HCT116 (cell line): Measurements from ENCODE around the gene HLA-F.

Source experiments
- ATF3 ChIP-seq: IDR thresholded peaks from 2 replicates; pipeline ENCODE4 v1.6.1; 2012
- CTCF ChIP-seq, 3 experiments: fragments of 200-600 bp in 1 of 3; sonication (generic) in 1 of 3; IDR thresholded peaks in 2 of 3; conservative IDR thresholded peaks in 1 of 3; 2 replicates each; pipeline ENCODE4 v1.5.1; 2012 to 2017; ENCODE audit warnings: low read depth in 2 of 3, low read length in 2 of 3, antibody characterized with exemption in 1 of 3, borderline replicate concordance in 1 of 3, control low read depth in 1 of 3, mild to moderate bottlenecking in 1 of 3, mixed read lengths in 1 of 3, mixed run types in 1 of 3, moderate library complexity in 1 of 3; ENCODE audit not compliant: insufficient read depth in 1 of 3
- EGR1 ChIP-seq: IDR thresholded peaks from 2 replicates; pipeline ENCODE4 v1.6.1; 2012; ENCODE audit warnings: low read depth
- EZH2 ChIP-seq: fragments of 200-600 bp; sonication (generic); IDR thresholded peaks from 2 replicates; pipeline ENCODE4 v1.6.1; 2017; ENCODE audit warnings: antibody characterized with exemption, mixed run types
- MAX ChIP-seq: IDR thresholded peaks from 2 replicates; pipeline ENCODE4 v1.6.1; 2012
- POLR2A ChIP-seq: IDR thresholded peaks from 2 replicates; pipeline ENCODE4 v1.7.0; 2011; ENCODE audit warnings: borderline replicate concordance; ENCODE audit not compliant: insufficient read depth, insufficient read length; ENCODE audit errors: extremely low read depth
- POLR2AphosphoS5 ChIP-seq: IDR thresholded peaks from 2 replicates; pipeline ENCODE4 v1.6.1; 2011; ENCODE audit warnings: mild to moderate bottlenecking, low read depth, low read length, moderate library complexity
- RAD21 ChIP-seq: IDR thresholded peaks from 2 replicates; pipeline ENCODE4 v1.6.1; 2012; ENCODE audit warnings: low read depth, mild to moderate bottlenecking
- SIN3A ChIP-seq: IDR thresholded peaks from 2 replicates; pipeline ENCODE4 v1.6.1; 2012; ENCODE audit warnings: low read depth
- SRF ChIP-seq: IDR thresholded peaks from 2 replicates; pipeline ENCODE4 v1.6.1; 2012; ENCODE audit warnings: low read depth
- ZNF274 ChIP-seq: fragments of 200-500 bp; sonication (Bioruptor generic); IDR thresholded peaks from 2 replicates; pipeline ENCODE4 v1.6.1; 2014; ENCODE audit warnings: mild to moderate bottlenecking, low read depth, low read length, inconsistent platforms

- TF ChIP-seq CTCF (IDR thresholded peaks at IDR 0.05 in 2 of 3, conservative IDR thresholded peaks at IDR 0.05 in 1 of 3; ENCODE audit: borderline replicate concordance in 1 of 3, insufficient read depth in 1 of 3, low read depth in 2 of 3, low read length in 2 of 3): no peak
- TF ChIP-seq EZH2: no peak
- TF ChIP-seq EGR1: no peak
- no peak for TF ChIP-seq POLR2AphosphoS5
- TF ChIP-seq SRF: no peak
- TF ChIP-seq POLR2A: no peak
- no peak for TF ChIP-seq MAX
- no peak for TF ChIP-seq RAD21
- TF ChIP-seq SIN3A: no peak
- no peak for TF ChIP-seq ATF3
- TF ChIP-seq ZNF274: no peak
These were observed 47.1 kb downstream of the HLA-F start for GRCh38 chr6:29770306-29770705.
